ENCODE data around the gene GATC. TPM values are rescaled to one million over a fixed set of nuclear protein-coding genes. Genes with fewer than 3 reads are reported as not detected.

Gene GATC
- total RNA-seq, 2 donors from 2014 or later = 11.6 to 13.6 TPM

GRCh38 chr12:120470150-120470784, 24.0 kb downstream of the GATC start:
- H3K4me1 ChIP-seq = peaks cover 0 to 35% of the 10 kb centered on the region in 2 donors
- no peaks in the 10 kb centered on the region for H3K9me3 ChIP-seq
- DNase-seq (ENCODE audit: low spot score) = no peak
- no peaks in the 10 kb centered on the region for H3K27me3 ChIP-seq
- H3K27ac ChIP-seq = peak overlapping the region; percentile 85 to 94
- H3K4me3 ChIP-seq = peak overlapping the region; percentile 67 to 87
- H3K36me3 ChIP-seq = peaks cover 12% of the 10 kb centered on the region
- TF ChIP-seq, protein P1, sequence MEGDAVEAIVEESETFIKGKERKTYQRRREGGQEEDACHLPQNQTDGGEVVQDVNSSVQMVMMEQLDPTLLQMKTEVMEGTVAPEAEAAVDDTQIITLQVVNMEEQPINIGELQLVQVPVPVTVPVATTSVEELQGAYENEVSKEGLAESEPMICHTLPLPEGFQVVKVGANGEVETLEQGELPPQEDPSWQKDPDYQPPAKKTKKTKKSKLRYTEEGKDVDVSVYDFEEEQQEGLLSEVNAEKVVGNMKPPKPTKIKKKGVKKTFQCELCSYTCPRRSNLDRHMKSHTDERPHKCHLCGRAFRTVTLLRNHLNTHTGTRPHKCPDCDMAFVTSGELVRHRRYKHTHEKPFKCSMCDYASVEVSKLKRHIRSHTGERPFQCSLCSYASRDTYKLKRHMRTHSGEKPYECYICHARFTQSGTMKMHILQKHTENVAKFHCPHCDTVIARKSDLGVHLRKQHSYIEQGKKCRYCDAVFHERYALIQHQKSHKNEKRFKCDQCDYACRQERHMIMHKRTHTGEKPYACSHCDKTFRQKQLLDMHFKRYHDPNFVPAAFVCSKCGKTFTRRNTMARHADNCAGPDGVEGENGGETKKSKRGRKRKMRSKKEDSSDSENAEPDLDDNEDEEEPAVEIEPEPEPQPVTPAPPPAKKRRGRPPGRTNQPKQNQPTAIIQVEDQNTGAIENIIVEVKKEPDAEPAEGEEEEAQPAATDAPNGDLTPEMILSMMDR (IDR thresholded peaks at IDR 0.05) = no peak

- Histone ChIP-seq H3K4me1 (peaks cover 0 to 20% of the 10 kb centered on the region in 2 donors), H3K27me3 (no peaks in the 10 kb centered on the region), H3K9me3 (no peaks in the 10 kb centered on the region), H3K4me3 (no peak overlapping the region), H3K36me3 (no peaks in the 10 kb centered on the region), H3K27ac (no peak overlapping the region)
- DNase-seq (ENCODE audit: low spot score) = no peak
- TF ChIP-seq, protein P1 (IDR thresholded peaks at IDR 0.05) = no peak
Measured at GRCh38 chr12:120472521-120472920, 26.3 kb downstream of the GATC start.

DNA sequence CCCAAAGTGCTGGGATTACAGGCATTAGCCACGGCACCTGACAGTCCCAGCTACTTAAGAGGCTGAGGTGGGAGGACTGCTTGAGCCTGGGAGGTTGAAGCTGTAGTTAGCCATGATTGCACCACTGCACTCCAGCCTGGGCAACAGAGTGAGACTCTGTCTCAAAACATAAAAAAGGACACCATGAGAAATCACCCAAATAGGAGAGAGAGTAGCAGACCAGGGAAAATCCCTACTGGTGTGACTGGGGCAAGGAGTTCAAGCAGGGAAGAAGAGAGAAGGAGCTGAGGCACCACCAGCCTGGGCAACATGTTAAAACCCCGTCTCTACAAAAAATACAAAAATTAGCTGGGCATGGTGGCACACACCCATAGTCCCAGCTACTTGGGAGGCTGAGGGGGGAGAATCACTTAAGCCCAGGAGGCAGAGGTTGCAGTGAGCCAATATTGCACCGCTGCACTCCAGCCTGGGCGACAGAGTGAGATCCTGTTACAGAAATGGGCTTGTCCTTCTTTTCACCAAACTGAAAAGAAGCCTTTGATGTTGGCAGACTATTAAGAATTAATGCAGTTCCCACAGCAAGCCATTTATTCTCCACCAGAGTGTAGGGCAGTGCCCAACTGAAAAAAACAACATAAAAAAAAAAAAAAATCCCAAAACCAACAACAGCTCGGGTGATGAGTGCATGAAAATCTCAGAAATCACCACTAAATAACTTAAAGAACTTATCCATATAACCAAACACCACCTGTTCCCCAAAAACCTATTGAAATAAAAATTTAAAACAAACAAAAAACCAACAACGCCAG, 27.8 kb downstream of the GATC start:
- no peak for DNase-seq (ENCODE audit: low spot score)
- H3K9me3 ChIP-seq = no peaks in the 10 kb centered on the region
- H3K4me1 ChIP-seq = peaks cover 0 to 8% of the 10 kb centered on the region in 2 donors
- no peaks in the 10 kb centered on the region for H3K36me3 ChIP-seq
- no peak overlapping the region for H3K27ac ChIP-seq
- H3K27me3 ChIP-seq = no peaks in the 10 kb centered on the region
- no peak overlapping the region for H3K4me3 ChIP-seq
- TF ChIP-seq, protein P1 (IDR thresholded peaks at IDR 0.05) = no peak

- DNase-seq (ENCODE audit: low spot score) = no peak
- Histone ChIP-seq H3K27ac (no peak overlapping the region), H3K4me3 (no peak overlapping the region), H3K9me3 (no peaks in the 10 kb centered on the region), H3K27me3 (no peaks in the 10 kb centered on the region), H3K36me3 (no peaks in the 10 kb centered on the region), H3K4me1 (peaks cover 0 to 8% of the 10 kb centered on the region in 2 donors)
- TF ChIP-seq, protein P1 (IDR thresholded peaks at IDR 0.05) = no peak
Measured at GRCh38 chr12:120474616-120474960, 28.3 kb downstream of the GATC start.

- Histone ChIP-seq H3K4me3 (no peak overlapping the region), H3K4me1 (peaks cover 0 to 2% of the 10 kb centered on the region in 2 donors), H3K27me3 (no peaks in the 10 kb centered on the region), H3K27ac (no peak overlapping the region), H3K9me3 (no peaks in the 10 kb centered on the region), H3K36me3 (no peaks in the 10 kb centered on the region)
- DNase-seq (ENCODE audit: low spot score) = no peak
- TF ChIP-seq, protein P1 (IDR thresholded peaks at IDR 0.05) = no peak
Measured at GRCh38 chr12:120475643-120476042, 29.4 kb downstream of the GATC start.
